ENCODE measurements around the gene TTC8.

- TF ChIP-seq CTCF (IDR thresholded peaks at IDR 0.05 in 8 of 11, conservative IDR thresholded peaks at IDR 0.05 in 3 of 11), result peak in 2 of 11 experiments; percentile 8 to 31
- no peak for TF ChIP-seq POLR2A (IDR thresholded peaks at IDR 0.05)
- TF ChIP-seq POLR2AphosphoS5 (IDR thresholded peaks at IDR 0.05), result peak; percentile 90 to 94 (median 91)
These were observed at the start of gene TTC8 for GRCh38 chr14:88824314-88825077.
